ENCODE data around the gene EEF1E1.
"Not testable (repeated sequence)": the region's sequence is repeated elsewhere in the genome, so short reads cannot be mapped to it uniquely, and the experiment has no call there.

- not testable (repeated sequence) for TF ChIP-seq CTCF (IDR thresholded peaks at IDR 0.05; ENCODE audit: poor library complexity, severe bottlenecking); EP300 (conservative IDR thresholded peaks at IDR 0.05; ENCODE audit: poor library complexity, severe bottlenecking); TAF1 (IDR thresholded peaks at IDR 0.05; ENCODE audit: low read depth); RAD21 (conservative IDR thresholded peaks at IDR 0.05); EZH2 (IDR thresholded peaks at IDR 0.05; ENCODE audit: borderline replicate concordance, insufficient read depth, low read length, poor library complexity, severe bottlenecking)
Observed at GRCh38 chr6:8034107-8034506, 68.2 kb downstream of the EEF1E1 start.
